SJSA1 (cell line): ENCODE data around the gene TM7SF3. TPM values are rescaled to one million over a fixed set of nuclear protein-coding genes. Genes with fewer than 3 reads are reported as not detected.
A peak's percentile ranks its signal among the peaks of the same experiment; 100 is the strongest.

Experiments used
- DNase-seq, 2 experiments: peaks; one replicate each; pipeline ENCODE4 v3.0.0-alpha.2; 2015 to 2020; ENCODE audit warnings: low spot score in 2 of 2, low read depth in 1 of 2
- H3K27ac ChIP-seq: fragments of 250-450 bp; sonication (Bioruptor Pico); 2 replicates; pipeline ENCODE4 v1.5.1; 2020; ENCODE audit warnings: mild to moderate bottlenecking, moderate library complexity
- H3K27me3 ChIP-seq: fragments of 250-450 bp; sonication (Bioruptor Pico); replicated peaks from 2 replicates; pipeline ENCODE4 v1.5.1; 2020; ENCODE audit warnings: mild to moderate bottlenecking, moderate library complexity
- H3K36me3 ChIP-seq: fragments of 250-450 bp; sonication (Bioruptor Pico); 2 replicates; pipeline ENCODE4 v1.5.1; 2020; ENCODE audit warnings: mild to moderate bottlenecking
- H3K4me1 ChIP-seq: fragments of 250-450 bp; sonication (Bioruptor Pico); replicated peaks from 2 replicates; pipeline ENCODE4 v1.6.1; 2021; ENCODE audit warnings: mild to moderate bottlenecking
- H3K4me3 ChIP-seq: fragments of 250-450 bp; sonication (Bioruptor Pico); 2 replicates; pipeline ENCODE4 v1.5.1; 2020; ENCODE audit warnings: mild to moderate bottlenecking
- H3K9me3 ChIP-seq: fragments of 250-450 bp; sonication (Bioruptor Pico); replicated peaks from 2 replicates; pipeline ENCODE4 v1.5.1; 2020; ENCODE audit warnings: mild to moderate bottlenecking
- total RNA-seq: library from RNA; depleted of rRNA; stranded (reverse); fragments of >200 nt; shearing (Covaris generic); gene quantifications from 2 replicates; pipeline ENCODE4 v1.2.3, GENCODE V29; 2014

The TM7SF3 gene
- total RNA-seq, 1 experiment from 2014 or later: 52.7 TPM

DNA sequence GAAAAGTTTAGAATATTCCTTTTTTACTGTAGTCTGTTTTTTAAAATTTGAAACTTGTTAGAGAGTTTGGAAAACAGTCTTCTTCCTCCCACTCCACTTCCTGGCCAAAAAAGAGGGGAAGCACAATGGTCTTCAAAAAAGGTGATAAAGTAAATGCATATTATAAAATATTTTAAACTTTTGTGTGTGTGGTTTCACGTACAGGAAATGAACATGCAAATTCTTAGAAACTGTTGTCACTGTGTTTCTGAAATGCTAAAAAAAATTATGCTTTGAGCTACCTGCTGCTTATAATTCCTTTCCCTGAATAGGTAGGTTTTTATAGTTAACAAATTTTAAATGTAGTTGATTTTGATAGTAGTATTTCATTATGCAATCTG lies 73.0 kb downstream of the TM7SF3 start:
- DNase-seq: no peak
- Histone ChIP-seq H3K9me3 (no peaks in the 10 kb centered on the region), H3K4me1 (peaks cover 28% of the 10 kb centered on the region), H3K27ac (no peak overlapping the region), H3K4me3 (no peak overlapping the region), H3K27me3 (no peaks in the 10 kb centered on the region), H3K36me3 (peaks cover 5% of the 10 kb centered on the region; the same call in 1 of the 2 replicates)

DNA sequence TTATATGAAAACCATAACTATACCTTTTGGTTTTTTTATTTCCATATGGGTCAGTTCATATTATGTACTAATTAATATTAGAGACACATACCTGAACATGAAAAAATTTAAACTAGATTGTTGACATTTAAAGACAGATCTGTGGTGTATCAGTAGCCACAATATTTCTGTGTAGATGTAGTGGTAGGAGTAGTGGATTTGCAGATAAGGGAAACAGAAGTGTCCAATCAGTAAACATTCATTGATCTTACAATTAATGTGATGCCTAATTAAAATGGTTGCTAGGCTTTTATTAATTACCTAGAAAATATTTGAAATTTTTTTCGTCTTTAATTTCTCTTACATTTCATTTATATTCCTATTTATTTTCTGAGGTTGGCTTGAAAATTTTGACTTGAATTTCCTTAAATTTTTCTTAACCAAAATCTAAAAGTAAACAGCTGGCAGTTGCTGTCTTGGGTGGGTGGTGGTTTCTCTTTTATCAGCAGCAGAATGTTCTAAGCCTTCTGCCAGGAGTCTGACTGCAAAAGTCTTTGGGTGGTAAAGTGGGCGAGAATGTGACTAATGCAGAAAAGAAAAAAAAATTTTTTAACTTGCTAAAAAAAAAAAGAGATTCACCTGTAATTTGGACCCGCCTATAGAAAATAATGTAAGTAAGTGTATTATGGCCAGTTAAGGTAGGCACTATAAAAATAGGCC lies 73.5 kb downstream of the TM7SF3 start:
- H3K4me3 ChIP-seq: no peak overlapping the region
- H3K36me3 ChIP-seq: peaks cover 7% of the 10 kb centered on the region; the same call in 1 of the 2 replicates
- H3K27me3 ChIP-seq: no peaks in the 10 kb centered on the region
- peaks cover 31% of the 10 kb centered on the region for H3K4me1 ChIP-seq
- no peak for DNase-seq
- no peak overlapping the region for H3K27ac ChIP-seq
- H3K9me3 ChIP-seq: no peaks in the 10 kb centered on the region

GRCh38 chr12:26939953-26940352 lies 74.2 kb downstream of the TM7SF3 start:
- Histone ChIP-seq H3K9me3 (no peaks in the 10 kb centered on the region), H3K4me1 (peaks cover 31% of the 10 kb centered on the region), H3K27me3 (no peaks in the 10 kb centered on the region), H3K36me3 (peaks cover 7% of the 10 kb centered on the region; the same call in 1 of the 2 replicates), H3K4me3 (peak overlapping the region; percentile 85), H3K27ac (no peak overlapping the region)
- DNase-seq: no peak

- Histone ChIP-seq H3K27ac (no peak overlapping the region), H3K4me1 (peaks cover 31% of the 10 kb centered on the region), H3K4me3 (peak overlapping the region; percentile 85), H3K9me3 (no peaks in the 10 kb centered on the region), H3K27me3 (no peaks in the 10 kb centered on the region), H3K36me3 (peaks cover 7% of the 10 kb centered on the region)
- peak in 1 of 2 experiments; percentile 9 for DNase-seq
Observed at GRCh38 chr12:26939192-26939832, 74.9 kb downstream of the TM7SF3 start.

DNA sequence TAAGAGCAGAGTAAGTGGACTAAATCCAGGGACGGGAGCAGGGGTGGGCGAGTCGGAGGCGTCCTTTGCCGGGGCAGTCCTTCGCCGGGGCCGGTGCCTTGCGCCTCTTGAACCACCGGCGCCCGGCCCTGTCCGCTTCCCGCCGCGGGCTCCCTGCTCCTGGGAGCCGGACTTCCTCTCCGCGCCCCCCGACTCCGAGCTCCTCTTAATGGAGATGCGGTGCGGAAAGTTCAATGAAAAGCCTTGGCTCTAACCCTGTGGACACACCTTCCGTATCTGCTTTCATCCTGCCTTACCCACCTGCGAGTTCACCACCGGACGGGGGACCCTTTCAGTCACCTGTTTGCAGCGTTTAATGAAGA lies 75.5 kb downstream of the TM7SF3 start:
- DNase-seq: no peak
- peaks cover 27% of the 10 kb centered on the region for H3K4me1 ChIP-seq
- peak overlapping the region; percentile 93 for H3K27ac ChIP-seq
- no peaks in the 10 kb centered on the region for H3K27me3 ChIP-seq
- H3K36me3 ChIP-seq: peaks cover 10% of the 10 kb centered on the region
- H3K4me3 ChIP-seq: peak overlapping the region; percentile 85
- H3K9me3 ChIP-seq: no peaks in the 10 kb centered on the region

- Histone ChIP-seq H3K27me3 (no peaks in the 10 kb centered on the region), H3K9me3 (no peaks in the 10 kb centered on the region), H3K4me1 (peaks cover 27% of the 10 kb centered on the region), H3K36me3 (peaks cover 12% of the 10 kb centered on the region), H3K4me3 (peak within 1 kb of the TSS; percentile 85), H3K27ac (peak within 1 kb of the TSS; percentile 93)
- peak; percentile 99 for DNase-seq
Observed at GRCh38 chr12:26937863-26938700, 76.1 kb downstream of the TM7SF3 start, which contains the start of the genes FGFR1OP2 and INTS13. TSS of gene FGFR1OP2 (plus strand) at chr12:26938470. CDS start at chr12:26954159, 15,689 bp downstream. TSS of gene INTS13 (minus strand) at chr12:26937981. CDS start at chr12:26936803, 1,178 bp downstream.

DNA sequence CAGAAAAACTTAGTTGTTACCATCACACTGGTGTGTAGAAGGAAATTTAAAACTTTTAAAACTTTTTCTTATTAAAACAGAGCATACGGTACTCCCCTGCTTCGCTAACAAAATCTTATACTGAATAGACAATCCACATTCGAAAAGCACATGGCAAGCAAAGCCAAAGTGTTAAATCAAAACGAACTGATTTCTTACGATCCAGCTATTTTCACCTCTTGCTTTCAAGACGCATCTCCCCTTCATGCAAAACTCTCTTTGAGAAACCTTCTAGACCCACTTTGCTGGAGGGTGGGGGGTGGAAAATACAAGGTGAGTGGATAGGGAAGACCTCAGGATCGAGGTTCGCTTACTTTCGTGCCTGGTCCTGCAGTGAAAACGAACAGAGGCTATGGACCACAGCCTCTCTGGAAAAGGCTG lies 76.7 kb downstream of the TM7SF3 start:
- Histone ChIP-seq H3K36me3 (peaks cover 18% of the 10 kb centered on the region), H3K27me3 (no peaks in the 10 kb centered on the region), H3K27ac (peak overlapping the region; percentile 93), H3K9me3 (no peaks in the 10 kb centered on the region), H3K4me1 (peaks cover 21% of the 10 kb centered on the region), H3K4me3 (peak overlapping the region; percentile 85)
- DNase-seq: no peak

GRCh38 chr12:26936559-26937442 lies 77.4 kb downstream of the TM7SF3 start:
- DNase-seq: no peak
- Histone ChIP-seq H3K36me3 (peaks cover 22% of the 10 kb centered on the region), H3K4me1 (peaks cover 14% of the 10 kb centered on the region), H3K9me3 (no peaks in the 10 kb centered on the region), H3K27ac (peak overlapping the region; percentile 93), H3K27me3 (no peaks in the 10 kb centered on the region), H3K4me3 (peak overlapping the region; percentile 85)

DNA sequence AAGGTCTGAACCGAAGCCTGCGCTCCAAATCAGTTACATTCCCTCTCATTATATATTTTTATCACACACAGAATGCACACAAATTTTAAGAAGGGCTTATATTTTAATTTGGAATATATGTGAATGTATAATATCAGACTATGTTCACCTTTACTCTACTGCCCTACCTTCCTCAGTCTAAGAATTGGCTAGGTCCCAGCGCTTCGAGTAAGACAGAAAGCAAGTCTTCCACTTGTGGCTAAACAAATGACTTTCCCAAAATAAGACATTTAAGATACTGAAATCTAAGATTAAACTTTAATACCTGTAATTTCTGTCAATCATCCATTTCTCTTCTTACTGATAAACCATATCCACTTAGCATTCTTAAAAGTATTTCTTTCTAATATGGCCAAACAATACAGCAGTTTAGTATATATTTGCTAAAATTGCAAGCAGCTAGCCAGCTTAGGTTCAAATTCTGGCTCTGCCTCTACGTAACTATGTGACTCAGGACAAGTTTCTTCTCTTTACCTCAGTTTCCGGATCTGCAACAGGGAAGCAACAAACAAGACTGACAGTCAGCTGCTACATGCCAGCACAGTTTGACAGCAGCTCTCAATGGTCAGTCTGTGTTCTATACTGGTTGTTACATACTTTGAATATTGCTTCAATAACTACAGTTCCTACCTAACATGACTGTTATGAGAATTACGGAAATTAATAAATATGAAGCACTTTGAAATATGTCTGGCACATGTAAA lies 78.4 kb downstream of the TM7SF3 start:
- H3K27me3 ChIP-seq: no peaks in the 10 kb centered on the region
- H3K4me3 ChIP-seq: no peak overlapping the region
- no peak overlapping the region for H3K27ac ChIP-seq
- H3K36me3 ChIP-seq: peaks cover 25% of the 10 kb centered on the region
- no peak for DNase-seq
- peaks cover 14% of the 10 kb centered on the region for H3K4me1 ChIP-seq
- no peaks in the 10 kb centered on the region for H3K9me3 ChIP-seq

DNA sequence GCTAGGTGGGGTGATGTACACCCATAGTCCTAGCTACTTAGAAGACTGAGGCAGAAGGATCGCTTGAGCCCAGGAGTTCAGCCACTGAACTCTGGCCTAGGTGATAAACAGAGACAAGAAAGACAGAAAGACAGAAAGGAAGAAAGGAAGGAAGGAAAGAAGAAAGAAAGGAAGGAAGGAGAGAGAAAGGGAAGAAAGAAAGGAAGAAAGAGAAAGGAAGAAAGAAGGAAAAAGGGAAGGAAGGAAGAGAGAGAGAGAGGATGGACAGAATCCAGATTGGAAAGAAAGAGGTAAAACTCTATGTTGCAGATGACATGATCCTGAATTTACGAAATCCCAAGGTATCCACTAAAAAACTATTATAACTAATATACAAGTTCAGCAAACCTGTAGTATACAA lies 84.6 kb downstream of the TM7SF3 start:
- peaks cover 34% of the 10 kb centered on the region for H3K36me3 ChIP-seq
- H3K4me3 ChIP-seq: no peak overlapping the region
- DNase-seq: no peak
- no peak overlapping the region for H3K27ac ChIP-seq
- H3K27me3 ChIP-seq: no peaks in the 10 kb centered on the region
- no peaks in the 10 kb centered on the region for H3K4me1 ChIP-seq
- no peaks in the 10 kb centered on the region for H3K9me3 ChIP-seq

GRCh38 chr12:26928661-26929060 lies 85.5 kb downstream of the TM7SF3 start:
- Histone ChIP-seq H3K27ac (no peak overlapping the region), H3K27me3 (no peaks in the 10 kb centered on the region), H3K4me3 (no peak overlapping the region), H3K36me3 (peaks cover 38% of the 10 kb centered on the region), H3K4me1 (no peaks in the 10 kb centered on the region), H3K9me3 (no peaks in the 10 kb centered on the region)
- no peak for DNase-seq
